Inflammatory macrophage treated with lipopolysaccharide for 4 hours (primary cell): ENCODE measurements around the gene SMG5.

ENCODE experiments used
- DNase-seq: peaks from one replicate; pipeline ENCODE4 v3.0.0-alpha.2; 2020

Gene SMG5

GRCh38 chr1:156212833-156213643 lies 69.6 kb downstream of the SMG5 start, which contains the start of gene PMF1:
PMF1 (plus strand) TSS chr1:156213007; CDS start chr1:156213016, 9 bp downstream.
- peak; percentile 96 for DNase-seq

GRCh38 chr1:156212130-156212529 lies 70.5 kb downstream of the SMG5 start:
- DNase-seq = no peak

DNA sequence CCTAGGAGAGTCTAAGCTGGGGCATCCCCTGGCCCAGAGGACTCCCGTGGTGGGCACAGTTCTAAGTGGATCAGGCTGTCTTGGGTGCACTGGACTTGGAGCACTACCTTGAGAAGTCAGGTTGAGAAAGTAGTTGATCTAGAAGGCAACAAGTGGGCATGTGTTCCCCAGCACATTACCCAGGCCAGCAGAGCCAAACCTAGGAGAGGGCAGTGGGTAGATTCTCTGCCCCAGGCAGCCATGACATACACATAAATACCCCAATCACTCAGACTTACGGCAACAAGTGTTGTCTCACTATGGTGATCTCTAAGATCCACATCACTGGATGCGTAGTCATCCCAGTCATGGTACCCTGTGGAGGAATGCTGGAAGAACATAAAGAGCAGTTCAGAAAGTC lies 71.4 kb downstream of the SMG5 start:
- no peak for DNase-seq

GRCh38 chr1:156204686-156205085 lies 77.9 kb downstream of the SMG5 start:
- DNase-seq = no peak

- DNase-seq = no peak
These were observed 79.3 kb downstream of the SMG5 start for GRCh38 chr1:156203331-156203730.

- DNase-seq = no peak
These were observed 82.6 kb downstream of the SMG5 start for GRCh38 chr1:156200044-156200443.
